ENCODE results near the gene HS3ST6.

DNA sequence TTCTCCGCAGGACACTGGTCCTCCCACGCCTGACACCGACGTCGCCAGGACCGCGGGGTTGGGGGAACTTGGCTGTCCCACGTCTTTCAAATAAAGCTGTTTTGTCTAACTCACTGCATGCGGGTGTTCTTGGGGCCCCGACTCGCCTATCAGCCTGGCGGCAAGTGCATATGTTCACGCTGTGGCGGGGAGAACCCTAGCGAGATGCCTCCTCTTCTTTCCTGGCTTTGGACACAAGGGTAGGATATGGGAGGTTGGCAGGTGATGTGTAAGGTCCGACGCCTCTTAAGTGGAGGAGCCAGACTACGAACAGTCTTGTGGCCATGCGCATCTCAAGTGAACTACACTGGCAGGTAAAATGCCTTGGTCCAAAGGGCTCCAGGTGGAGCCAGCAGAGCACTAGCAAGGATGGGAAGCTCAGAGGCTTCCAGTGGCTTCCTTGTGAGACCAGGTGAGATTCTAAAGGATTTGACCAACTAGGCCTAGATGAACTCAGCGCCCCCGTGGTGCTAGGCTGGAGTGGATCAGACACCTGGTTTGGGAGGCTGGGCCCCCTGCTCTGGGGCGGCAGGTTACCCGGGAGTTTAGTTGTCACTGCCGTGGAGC lies 47.3 kb upstream of the HS3ST6 start:
- no peak for TF ChIP-seq EZH2phosphoT487 (IDR thresholded peaks at IDR 0.05; ENCODE audit: borderline replicate concordance, low read length)
- TF ChIP-seq CTCF (conservative IDR thresholded peaks at IDR 0.05; ENCODE audit: low read depth, low read length), result no peak
- no peak for TF ChIP-seq EZH2 (IDR thresholded peaks at IDR 0.05; ENCODE audit: low read length, unreplicated experiment)
